ENCODE data around the gene ADAP2.

- TF ChIP-seq EZH2 (IDR thresholded peaks at IDR 0.05; ENCODE audit: insufficient read depth, poor library complexity, severe bottlenecking) = no peak
- no peak for TF ChIP-seq EZH2phosphoT487 (IDR thresholded peaks at IDR 0.05; ENCODE audit: insufficient read depth, low read depth)
Observed at GRCh38 chr17:30956764-30957374, 35.1 kb downstream of the ADAP2 start.
